H1 (cell line): Measurements from ENCODE around the gene S100A11. TPM values are rescaled to one million over a fixed set of nuclear protein-coding genes. Genes with fewer than 3 reads are reported as not detected.

ENCODE experiments used
- CHD2 ChIP-seq: IDR thresholded peaks from 2 replicates; pipeline ENCODE4 v1.6.1; 2012; ENCODE audit warnings: low read length, improper control_type of control experiment
- CHD7 ChIP-seq: fragments of 300-600 bp; sonication (generic); IDR thresholded peaks from 2 replicates; pipeline ENCODE4 v1.7.1; 2012; ENCODE audit warnings: low read length, moderate library complexity, mild to moderate bottlenecking, inconsistent platforms; ENCODE audit not compliant: insufficient replicate concordance
- GABPA ChIP-seq: IDR thresholded peaks from 2 replicates; pipeline ENCODE4 v1.6.1; 2011; ENCODE audit warnings: mild to moderate bottlenecking, low read length, moderate library complexity, borderline replicate concordance; ENCODE audit not compliant: insufficient read depth
- NANOG ChIP-seq: IDR thresholded peaks from 2 replicates; pipeline ENCODE4 v1.6.1; 2011; ENCODE audit warnings: low read length, low read depth, mild to moderate bottlenecking, inconsistent platforms; ENCODE audit not compliant: insufficient read depth, poor library complexity, severe bottlenecking
- NRF1 ChIP-seq: IDR thresholded peaks from 2 replicates; pipeline ENCODE4 v1.6.1; 2011; ENCODE audit warnings: mild to moderate bottlenecking, low read depth, low read length, improper control_type of control experiment
- polyA plus RNA-seq, 7 experiments: library from polyadenylated mRNA; depleted of rRNA in 3 of 7; stranded (reverse) in 5 of 7; unstranded in 2 of 7; fragments of >200 nt in 5 of 7; fragments of 200-250 nt in 2 of 7; gene quantifications; 1 replicate in 5 of 7; 2 replicates in 1 of 7; 4 replicates in 1 of 7; pipeline versions ENCODE4 v1.2.1 to v1.2.3, GENCODE V29; 2011 to 2013; ENCODE audit warnings: missing spikeins in 2 of 7, mixed read lengths in 2 of 7
- total RNA-seq: library from RNA; stranded (reverse); fragmentation: NEBNext Ultra II Directional; extraction: Animal tissue kit (Norgen Biotek cat#: 25700); gene quantifications from 2 replicates; pipeline ENCODE4 v1.2.1, GENCODE V29; 2021

S100A11 gene
- total and polyA plus RNA-seq, 2 of the 8 experiments (the other 6 are each of a cell fraction or from before 2014, with no cell fraction given): 120 to 343 TPM

GRCh38 chr1:152002960-152003359 lies 33.8 kb downstream of the S100A11 start (continued):
- TF ChIP-seq CHD7: no peak
- TF ChIP-seq CHD2: no peak
- TF ChIP-seq NANOG: no peak
- TF ChIP-seq GABPA: no peak
- TF ChIP-seq NRF1: no peak
- TF ChIP-seq, all 59 proteins: peak for 0
